NCI-H187 (cell line): Measurements from ENCODE around the gene ZNHIT3.
"Not testable (repeated sequence)": the region's sequence is repeated elsewhere in the genome, so short reads cannot be mapped to it uniquely, and the experiment has no call there.

ENCODE experiments used
- DNase-seq, 2 experiments: peaks; one replicate each; lab custom pipeline; 2025; lab: John Stamatoyannopoulos, UW

The ZNHIT3 gene

DNA sequence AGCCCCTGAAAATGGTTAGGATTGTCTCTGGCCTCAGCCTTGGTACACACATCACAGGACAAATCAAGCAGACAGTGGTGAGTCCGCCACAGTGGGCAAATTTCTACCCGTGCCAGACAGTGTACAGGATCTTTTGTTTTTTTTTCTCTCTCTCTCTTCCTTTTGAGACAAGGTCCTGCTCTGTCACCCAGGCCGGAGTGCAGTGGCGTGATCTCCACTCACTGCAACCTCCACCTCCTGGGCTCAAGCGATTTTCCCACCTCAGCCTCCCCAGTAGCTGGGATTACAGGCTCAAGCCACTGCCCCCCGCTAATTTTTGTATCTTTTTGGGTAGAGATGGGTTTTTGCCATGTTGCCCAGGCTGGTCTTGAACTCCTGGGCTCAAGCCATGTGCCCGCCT is 2.5 kb upstream of the ZNHIT3 start:
- DNase-seq = not testable (repeated sequence)

DNA sequence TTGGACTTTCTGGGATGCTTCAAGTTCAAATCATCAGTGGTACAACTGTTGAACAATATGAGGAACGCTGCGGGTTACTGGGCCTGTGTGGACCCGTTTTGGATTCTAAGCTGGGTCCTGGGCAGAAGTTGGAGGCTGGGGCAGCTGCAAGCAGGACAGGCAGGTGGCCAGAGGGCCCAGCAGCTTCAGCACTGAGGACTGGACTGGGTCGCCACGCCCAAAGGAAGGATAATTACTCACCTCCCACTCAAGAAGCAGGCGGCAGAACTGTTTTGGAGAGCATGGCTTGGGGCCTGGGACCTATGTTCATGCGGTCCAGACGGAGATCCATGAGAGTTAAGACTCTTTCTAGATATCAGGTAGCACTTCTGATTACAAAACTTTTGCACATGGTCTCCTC is 1.5 kb upstream of the ZNHIT3 start:
- no peak for DNase-seq

DNA sequence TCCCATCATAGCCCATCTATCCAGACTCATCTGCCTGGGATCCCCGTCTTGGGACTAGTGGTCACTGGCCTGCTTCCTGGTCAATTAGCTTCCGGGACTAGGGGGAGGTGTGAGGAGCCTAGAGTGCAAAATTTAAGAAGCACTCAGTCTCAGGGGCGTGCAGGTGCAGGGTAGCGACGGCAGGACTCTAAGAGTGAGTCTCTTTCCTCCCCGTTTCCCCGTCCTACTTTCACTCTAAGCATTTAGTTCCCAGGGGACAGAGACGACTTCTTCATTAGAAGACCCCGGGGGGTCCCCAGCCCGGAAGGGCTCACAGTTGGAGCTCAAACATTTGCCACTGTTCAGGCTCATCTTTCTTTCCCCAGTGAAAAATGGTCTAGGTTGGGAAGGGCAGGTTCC is 677 bp upstream of the ZNHIT3 start:
- no peak for DNase-seq

DNA sequence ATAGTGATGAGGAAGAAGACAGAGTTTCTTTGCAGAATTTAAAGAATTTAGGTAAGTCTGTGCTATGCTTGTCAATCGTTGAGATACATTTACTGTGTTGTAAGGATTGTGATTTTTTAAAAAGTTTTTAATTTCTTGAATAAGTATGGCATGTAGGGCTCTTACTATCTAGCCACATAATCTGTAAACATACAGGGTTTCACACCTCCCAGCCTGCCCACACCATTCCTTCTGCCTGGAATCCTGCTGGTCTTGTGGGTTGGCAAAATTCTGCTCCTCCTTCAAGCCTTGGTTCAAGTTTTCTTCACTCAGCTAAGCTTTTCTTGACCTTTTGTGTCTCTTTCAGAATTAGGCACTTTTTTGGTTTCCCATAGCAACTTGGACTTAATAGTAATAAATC is 7.5 kb downstream of the ZNHIT3 start:
- DNase-seq = no peak

DNA sequence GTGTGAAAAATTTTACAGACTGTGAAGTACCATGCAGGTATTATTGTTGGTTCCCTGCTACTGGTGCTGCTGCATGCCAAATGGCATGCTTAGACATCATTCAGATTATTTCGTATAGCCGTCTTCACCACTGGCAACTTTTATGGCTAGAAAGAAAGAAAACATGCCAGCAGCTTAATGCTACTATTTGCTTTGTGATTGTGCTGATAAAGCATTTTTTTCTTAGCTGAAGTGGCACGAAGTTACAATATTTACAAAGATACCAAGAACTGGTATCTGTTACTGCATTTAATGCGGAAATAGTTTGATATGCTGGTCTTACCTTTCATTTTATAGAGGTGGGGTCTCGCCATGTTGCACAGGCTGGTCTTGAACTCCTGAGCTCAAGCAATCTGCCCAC is 8.2 kb downstream of the ZNHIT3 start:
- DNase-seq = no peak

DNA sequence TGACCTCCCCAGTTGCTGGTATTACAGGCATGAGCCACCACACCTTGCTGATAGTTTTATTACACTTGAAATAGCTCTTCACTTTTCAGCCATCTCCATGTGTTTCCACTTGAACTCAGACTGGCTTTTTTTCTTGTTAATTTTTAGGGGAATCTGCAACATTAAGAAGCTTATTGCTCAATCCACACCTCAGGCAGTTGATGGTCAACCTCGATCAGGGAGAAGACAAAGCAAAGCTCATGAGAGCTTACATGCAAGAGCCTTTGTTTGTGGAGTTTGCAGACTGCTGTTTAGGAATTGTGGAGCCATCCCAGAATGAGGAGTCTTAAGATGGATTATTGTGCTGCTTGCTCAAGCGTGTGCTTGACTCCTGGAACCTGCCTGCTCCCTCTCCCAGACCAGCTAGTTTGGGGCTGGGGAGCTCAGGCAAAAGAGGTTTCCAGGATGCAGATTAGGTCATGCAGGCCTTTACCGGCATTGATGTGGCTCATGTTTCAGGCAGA is 8.6 kb downstream of the ZNHIT3 start:
- DNase-seq = no peak

DNA sequence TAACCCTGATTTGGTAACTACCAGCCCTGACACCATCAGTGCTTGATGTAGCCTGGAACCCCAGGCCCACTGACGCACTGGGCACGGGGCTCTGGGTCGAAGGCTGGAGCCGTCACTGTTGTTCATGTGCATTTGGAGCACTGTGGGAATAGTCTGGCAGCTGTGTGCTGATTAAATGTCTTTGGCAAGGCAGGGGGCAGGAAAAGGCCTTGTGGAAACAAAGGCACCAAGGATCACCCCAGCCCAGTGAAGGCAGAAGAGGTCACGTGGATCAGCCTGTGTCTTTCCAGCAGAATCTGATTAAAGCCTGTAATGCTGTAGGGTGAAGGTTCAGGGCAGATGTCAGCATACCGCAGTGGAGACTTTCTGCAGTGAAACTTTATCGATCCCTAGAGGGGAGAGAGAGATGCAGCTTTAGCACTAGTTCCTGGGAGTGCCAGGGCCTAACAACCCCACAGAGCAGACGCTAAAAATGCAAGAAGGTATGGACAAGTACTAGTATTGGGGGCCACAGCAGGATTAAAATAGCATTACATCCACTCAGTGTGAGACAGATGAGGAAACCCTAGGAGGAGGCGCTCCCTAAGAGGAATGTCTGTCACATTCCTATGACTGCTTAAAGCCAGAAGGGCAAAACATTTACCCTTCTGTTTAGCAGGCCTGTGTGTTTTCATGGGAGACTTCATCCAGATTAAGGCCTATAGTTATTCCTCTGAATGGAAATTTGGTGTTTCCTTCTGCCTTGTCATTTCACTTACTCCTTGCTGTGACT is 9.7 kb downstream of the ZNHIT3 start:
- DNase-seq = no peak

DNA sequence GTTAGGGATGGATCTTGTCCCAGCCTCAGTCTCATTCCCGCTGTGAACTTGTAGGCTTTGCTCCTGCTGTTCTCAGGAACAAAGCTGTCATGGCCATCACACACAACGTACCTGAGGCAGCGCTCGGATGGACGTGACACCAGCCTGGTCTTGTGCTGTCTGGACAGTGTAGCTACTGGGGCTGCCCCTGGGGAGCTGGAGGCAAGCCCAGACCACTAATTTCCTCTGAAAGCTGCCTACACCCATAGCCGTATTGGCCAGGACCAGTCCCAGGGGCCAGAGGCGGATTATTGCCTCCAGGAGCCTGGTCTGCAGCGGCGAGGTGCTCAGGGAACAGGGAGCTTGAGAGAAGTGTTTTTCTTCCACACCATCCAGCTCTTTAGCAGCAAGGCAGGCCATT is 11.7 kb downstream of the ZNHIT3 start:
- no peak for DNase-seq

DNA sequence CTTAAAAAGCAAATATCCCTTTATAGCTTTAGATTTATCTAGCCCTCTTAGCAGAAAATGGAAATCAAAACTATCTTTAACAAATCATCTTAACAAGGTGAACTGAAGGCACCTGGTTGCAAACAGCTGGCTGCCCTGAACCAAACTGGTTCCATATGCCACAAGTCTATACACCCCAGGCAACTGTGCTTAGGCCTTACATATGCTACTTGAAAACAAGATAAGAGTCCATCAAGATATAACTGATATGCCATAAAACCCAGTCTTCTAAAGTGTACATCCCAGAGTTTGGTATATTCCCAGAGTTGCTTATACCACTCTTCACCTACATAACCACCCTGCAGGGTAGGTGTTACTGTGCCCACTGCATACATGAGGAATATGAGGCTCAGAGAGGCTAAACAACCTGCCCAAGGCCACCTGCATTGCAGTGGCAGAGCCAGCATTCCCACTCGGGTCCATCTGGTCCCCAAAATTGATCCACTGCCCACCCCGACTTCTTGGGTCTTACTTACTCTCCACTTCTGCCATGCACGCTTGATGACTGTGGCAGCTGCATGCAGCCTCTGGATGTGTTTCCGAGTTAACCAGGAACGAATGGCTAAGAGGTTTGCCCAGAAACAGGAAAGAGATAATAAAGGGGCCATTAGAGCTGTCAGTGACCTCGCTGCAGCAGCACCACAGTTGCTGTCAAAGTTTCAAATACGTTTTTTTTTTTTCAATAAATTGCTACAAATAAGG is 12.2 kb downstream of the ZNHIT3 start:
- no peak for DNase-seq

DNA sequence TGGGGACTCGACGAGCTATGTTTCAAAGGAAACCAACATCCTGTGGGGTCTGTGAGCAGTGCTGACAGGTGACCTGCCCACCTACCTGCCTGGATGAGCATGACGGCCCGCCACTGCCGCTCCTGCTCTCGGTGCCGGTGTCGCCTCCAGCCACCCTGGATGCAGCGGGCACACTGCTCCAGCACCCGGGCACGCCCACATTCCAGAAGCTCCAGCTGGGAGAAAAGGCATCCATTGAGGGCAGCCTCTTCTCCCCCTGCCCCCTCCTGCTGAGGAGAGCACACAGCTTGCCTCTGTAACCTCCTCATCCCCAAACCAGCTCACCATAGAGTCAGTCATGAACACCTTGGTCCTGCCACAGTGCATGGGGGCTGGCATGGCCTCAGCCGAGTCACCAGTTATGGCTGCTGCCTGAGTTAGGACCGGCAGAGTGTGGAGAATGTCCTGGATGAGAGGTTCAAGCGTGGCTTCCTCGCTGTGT is 14.3 kb downstream of the ZNHIT3 start:
- no peak for DNase-seq

DNA sequence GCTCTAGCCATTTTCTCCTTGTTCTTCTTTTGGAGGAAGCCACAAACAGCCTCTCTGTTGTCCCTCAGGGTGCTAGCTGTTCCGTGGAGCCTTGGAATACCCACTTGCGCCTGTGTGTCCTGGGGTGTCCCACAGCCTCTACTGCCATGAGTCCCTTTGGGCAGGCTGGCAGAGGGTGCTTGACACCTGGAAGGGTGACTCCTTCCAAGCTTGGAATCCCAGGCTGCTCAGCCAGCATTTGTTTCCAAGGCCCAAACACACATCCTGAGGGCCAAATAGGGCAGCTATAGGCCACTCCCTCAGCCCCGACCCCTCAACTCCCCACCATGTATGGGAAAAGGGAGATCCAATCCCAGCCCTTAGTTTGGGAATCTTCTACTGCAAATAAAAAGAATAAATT is 14.9 kb downstream of the ZNHIT3 start:
- no peak for DNase-seq

DNA sequence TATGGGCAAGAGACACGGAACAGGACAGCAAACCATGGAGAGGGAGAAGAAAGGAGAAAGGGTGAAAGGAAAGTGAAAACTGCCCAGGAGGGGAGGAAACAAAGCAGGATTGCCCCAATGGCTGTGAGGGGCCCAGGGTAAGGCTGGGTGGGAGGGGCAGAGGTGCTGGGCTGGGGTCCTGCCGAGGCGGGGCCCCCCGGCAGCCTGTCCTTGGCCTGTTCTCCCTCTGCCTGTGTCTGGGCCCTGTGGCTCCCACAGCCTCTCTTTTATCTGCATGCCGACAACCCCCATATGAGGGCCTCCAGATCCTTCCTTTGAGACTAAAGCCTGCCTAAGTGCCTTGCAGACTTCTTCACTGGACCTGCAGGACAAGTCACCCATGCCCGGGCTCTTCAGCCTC is 15.5 kb downstream of the ZNHIT3 start:
- DNase-seq = no peak

DNA sequence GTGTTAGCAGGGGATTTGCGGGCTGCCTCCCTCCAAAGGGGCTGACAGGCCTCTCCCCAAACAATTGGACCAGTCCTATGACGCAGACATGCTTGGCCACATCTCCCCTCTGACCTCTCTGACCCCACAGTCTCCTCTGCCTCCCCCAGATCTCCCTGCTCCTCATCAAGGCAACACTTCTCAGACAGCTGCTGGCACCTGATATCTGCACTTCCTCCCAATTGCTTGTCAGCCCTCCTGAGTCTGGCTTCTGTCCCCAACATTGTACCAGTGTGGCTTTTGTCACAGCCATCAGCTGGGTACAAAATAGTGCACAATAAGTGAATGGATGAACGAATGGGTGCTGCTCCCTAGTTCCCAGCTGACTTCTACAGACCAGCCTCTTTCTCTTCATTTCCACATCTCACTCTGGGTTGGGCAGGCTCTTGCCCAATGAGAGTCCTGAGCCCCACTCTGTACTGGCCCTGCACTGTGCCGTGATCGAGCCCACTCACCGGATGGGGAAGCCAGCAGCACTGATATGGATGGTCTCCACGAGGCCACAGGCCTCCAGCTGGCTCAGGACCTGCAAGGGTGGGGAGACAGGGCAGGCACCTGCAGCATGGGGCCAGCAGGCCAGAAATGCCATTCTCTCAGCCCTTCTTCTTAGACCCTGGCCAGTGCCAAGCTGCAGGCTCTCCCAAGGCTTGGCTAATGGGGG is 17.1 kb downstream of the ZNHIT3 start:
- no peak for DNase-seq

DNA sequence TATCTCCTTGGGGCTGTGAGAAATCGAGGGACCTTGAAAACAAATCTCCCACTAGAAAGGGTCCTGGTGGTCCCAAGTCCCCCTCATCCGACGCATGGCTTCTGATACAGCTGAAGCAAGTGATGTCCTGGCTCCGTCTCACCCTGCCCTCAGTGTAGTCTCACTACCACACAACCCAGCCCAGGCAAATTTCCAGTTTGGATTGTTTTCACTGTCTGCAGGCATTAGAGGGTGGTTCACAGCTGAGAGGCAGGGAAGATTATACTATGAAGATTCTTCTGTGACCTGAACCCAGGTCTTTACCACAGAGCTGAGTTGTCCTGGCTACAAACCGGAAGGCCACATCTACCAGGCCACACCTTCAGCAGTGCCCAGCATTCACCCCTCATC is 17.7 kb downstream of the ZNHIT3 start:
- DNase-seq = no peak

DNA sequence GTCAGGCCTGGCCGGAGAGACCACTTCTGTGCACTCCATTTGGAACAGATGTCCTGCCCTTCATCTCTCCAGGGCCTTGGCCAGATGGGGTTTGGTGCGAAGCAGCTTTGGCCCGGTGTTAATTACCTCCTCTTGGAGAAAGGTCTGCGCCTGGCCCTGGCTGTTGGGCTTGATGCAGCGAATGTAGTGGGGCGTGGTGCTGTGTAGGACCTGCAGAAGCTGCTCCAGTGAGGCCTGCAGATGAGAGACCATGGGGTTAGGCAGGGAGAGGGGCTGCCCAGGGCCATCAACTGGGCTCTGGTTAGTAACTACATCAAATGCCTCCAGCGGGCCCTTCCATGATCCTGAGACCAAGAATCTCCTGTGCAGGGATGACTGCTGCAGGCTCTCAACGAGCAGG is 18.7 kb downstream of the ZNHIT3 start:
- DNase-seq = no peak

DNA sequence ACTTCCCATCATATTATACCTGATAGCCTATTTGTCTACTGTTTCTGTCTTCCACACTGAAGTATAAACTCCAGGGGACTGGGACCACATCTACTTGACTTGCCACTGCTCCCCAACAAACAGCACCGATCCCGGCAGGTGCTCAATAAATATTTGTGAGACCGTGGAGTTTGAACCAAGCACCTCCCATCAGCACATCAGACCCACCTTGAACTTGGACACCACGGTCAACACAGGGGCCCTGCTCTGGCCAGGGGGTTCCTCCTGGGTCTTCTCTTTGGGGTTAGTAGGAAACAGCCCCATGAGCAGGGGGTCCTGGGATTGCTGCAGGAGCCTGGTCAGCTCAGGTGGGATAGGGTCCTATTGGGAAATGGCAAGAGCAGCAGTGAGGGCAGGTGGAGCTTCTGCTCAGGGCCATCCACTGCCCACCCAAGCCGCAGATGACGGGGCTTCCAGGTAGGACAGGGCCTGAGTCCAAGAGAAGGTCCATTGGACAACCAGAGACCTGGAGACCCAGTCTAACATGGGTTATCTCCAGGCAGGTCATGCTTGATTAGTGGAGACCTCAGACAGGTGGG is 19.9 kb downstream of the ZNHIT3 start:
- no peak for DNase-seq

DNA sequence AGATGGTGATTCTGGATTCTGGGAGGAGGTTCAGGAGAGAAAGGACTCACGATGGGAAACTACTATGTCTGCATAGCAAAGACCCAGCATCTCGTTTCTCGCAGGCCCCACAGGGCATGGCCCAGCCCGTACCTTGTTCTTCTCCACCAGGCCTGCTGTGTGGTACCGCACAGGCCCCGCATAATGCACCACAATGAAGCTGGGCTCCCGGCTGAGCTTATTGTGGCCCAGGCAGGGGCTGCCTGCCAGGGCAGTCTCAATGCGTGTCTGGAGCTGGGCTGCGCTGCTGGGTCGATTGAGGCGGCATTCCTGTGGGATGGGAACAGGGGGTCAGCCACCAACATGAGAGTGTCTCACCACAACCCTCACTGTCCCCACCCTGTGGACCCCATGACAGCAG is 20.4 kb downstream of the ZNHIT3 start:
- no peak for DNase-seq

DNA sequence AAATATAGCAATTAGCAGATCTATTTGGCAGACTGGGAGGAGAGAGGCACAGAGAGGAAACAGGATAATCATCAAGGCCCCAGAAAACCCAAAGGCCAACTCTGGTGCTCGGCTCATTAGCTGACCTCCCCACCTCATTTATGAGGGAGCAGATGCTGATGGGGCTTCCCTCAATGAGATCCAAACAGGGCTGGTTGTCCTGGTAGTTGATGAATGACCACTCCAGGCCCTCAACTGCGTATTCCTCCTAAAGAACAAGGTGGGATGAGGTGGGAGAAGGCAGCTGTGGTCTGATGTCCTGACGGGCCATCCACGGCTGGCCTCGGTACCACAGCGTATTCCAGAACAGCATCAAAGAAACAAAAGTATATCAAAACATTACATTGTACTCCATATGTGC is 20.8 kb downstream of the ZNHIT3 start:
- no peak for DNase-seq

DNA sequence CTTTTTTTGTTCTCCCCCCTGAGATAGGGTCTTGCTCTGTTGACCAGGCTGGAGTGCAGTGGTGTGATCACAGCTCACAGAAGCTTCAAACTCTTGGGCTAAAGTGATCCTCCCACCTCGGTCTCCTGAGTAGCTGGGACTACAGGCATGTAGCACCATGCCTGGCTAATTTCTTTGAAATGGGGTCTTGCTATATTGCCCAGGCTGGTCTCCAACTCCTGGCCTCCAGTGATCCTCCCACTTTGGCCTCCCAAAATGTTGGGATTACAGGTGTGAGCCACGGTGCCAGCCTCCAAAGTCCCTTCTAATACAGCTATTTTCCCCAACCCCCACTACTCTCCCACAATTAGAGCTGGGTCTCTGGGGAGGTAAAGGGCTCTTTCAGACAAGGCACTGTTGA is 22.0 kb downstream of the ZNHIT3 start:
- DNase-seq = not testable (repeated sequence)

DNA sequence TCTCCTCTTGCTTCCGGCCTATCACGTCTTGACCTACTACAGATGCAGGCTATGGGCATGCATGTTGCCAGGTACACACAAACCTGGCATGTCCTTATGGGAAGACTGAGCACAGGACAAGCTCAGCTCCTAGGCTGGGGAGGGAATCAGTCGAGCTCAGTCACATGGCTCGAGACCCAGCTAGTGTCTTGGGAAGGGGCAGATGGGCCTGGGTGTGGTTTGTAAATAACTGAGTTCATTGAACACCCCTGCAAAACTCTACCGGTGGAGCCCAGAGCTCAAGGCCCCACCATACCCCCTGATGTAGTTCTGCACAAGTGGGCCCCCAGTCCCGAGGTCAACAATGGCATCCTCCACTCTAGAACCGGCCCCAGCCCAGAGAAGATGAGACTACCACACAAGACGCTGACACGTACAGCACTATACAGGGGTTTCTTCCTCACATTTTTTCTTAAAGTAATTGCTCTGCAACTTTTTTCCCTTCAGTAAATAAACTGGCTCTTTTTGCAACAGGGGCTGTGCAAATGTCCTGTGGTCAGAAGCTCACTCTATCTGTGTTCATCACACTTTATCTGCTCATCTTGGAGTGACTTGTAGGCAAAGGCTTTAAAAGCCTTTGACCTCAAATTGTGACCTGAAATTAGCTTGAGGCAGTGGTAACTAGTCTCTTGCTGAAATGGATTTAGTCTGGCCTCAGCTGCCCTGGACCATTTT is 22.9 kb downstream of the ZNHIT3 start:
- DNase-seq = no peak

DNA sequence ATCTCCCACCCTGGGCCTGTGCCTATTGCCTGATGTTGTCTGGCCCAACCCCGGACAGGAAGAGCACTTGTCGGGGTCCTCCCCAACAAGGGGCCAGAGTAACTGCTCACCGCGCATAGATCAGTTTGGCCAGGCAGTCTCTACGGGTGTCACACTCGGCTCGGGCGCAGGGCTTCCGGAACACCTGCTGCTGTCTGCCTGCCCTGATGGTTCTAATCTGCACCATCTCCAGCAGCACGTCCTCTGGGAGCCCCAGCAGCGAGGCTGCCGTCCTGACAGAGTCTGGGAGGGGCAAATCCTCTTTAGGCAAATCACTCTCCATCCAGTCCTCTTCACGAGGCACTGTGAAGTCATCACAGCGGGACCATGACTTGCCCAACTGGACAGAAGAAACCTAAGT is 24.2 kb downstream of the ZNHIT3 start:
- no peak for DNase-seq

DNA sequence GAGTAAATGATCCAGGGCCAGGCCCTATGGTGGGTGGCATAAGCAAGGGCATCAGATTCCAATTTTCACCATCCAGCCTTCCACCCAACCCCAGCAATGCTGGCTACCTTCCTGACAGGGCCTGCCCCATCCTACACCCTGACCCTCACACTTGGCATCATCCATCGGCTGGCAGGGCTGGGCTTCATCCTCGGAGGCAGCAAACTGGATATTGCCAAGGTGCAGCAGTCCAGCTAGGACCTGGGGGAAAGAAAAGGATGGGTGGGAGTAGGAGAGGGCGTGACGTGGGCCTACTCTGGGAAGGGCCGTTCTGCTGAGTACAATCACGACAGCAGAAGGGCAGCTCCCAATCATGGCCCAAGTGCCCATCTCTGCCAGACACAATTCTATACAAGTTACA is 24.7 kb downstream of the ZNHIT3 start:
- no peak for DNase-seq
